GM21447 (cell line): Measurements from ENCODE around the gene NPM1.

Experiments used
- ATAC-seq: cut with Tn5 transposase; IDR thresholded peaks from one replicate; pipeline ENCODE4 v1.9.1; 2021; ENCODE audit not compliant: unreplicated experiment

NPM1 gene

DNA sequence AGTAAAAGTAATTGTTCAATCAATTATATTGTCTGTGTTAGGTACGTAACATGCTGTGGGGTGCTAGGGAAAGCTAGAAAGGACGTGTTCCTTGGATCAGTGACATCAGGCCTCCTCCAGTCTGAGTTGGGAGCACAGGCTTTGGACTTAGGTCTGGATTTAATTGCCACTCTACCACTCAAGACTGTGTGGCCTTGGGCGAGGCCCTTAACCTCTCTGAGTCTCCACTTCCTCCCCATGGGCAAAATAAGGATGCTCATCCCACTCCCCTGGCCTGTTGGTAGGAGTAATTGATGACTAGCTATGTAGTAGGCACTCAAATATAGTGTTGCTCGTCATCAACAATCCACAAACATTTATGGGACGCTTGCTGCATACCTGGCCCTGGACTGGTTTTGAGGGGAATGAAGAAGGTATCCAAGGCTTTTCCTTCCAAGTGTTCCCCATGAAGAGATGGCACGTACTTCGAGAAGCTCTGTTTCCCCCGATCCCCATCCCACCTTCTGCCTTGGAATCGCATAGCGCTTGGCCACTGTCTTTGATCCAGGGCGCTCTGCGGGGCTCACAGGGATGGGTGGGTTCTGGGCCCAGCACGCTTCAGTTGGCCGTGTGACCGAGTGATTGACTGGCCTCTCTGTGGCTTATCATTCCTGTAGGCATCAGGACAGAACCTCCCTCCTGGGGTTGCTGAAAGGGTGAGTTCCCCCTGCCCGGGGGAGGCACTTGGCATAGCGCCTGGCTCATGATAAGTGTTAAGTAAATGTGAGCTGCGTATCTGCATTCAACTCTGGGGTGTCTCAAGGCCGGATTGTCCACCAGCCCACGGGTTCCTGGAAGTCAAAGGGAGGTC is 39.9 kb downstream of the NPM1 start:
- ATAC-seq, result no peak

DNA sequence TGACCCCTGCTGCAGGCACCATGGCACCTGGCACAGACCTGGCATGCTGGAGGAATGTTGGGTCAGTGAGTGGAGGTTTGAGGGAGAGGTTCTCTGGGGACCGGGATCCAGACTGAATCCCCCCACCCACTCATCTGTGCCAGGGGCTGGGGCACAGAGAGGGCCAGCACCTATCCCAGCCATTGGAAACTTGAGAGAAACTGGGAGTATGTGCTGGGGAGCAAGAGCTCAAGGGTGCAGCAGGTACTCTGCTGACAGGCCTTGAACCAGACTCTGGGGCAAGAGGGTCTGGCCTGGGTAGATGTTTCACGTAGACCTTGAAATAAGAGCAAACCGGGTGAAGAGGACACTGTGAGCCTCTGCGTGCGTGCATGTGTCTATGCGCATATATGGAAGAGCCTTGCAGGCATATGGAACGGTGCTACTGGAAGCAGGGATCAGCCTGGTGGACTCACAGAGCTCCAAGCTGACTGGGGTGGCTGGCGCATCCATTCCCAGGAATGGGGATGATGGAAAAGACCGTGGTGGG is 40.6 kb downstream of the NPM1 start:
- no peak for ATAC-seq

DNA sequence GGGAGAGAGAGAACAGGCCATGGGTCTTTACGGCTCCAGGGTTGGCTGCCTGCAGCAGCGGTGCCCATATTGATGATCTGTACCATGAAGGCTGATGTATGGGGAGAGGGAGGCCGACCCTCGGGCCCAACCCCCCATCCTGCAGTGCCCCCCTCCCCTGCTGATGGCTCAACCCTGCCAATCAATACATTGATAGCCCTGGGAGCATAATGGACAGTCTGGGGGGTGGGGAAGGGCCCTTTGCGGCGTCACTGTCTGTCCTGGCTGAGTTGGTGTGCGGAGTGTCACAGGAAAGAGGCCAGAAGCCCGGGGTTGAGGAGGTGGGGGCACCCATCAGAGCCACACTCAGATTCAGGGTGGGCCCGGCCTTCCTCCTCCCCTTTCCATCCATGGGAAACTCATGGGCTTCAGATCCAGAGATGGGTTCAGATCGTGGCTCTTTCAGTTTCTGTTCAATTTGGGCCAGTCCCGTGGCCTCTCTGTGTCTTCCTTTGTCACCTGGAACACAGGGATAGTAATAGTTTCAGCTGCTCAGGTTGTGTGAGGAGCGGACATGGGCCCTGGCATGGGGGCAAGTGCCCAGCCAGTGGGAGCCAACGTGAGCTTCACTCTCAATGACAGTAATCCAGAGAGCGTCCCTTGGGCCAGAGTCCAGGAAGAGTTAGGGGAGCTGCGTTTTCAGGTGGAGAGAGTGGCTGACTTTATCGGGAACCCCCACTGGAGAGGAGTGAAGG is 41.3 kb downstream of the NPM1 start:
- ATAC-seq, result no peak

DNA sequence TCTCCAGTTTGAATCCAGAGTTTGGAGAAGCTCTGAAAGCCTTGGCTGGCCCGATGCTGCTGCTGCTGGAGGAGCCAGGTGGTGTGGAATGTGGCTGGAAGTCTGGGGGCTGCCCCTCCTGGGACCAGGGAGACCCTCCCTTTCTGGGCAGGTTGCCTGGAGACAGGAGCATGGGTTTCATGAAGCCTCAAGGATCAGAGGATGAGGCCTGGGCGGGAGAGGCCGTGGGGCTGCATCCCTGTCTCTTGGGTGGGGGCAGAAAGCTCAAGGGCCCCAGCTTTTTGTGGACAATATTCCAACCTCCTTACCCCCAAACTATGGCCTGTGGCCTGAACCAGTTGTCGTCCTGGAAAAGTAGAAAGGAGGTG is 41.9 kb downstream of the NPM1 start:
- no peak for ATAC-seq

- ATAC-seq, result no peak
Observed at GRCh38 chr5:171431251-171431777, 43.7 kb downstream of the NPM1 start.

GRCh38 chr5:171432076-171432475 is 44.4 kb downstream of the NPM1 start:
- no peak for ATAC-seq

- no peak for ATAC-seq
Observed at GRCh38 chr5:171432583-171433351, 45.1 kb downstream of the NPM1 start.

- ATAC-seq, result no peak
Observed at GRCh38 chr5:171433352-171433698, 45.7 kb downstream of the NPM1 start.

DNA sequence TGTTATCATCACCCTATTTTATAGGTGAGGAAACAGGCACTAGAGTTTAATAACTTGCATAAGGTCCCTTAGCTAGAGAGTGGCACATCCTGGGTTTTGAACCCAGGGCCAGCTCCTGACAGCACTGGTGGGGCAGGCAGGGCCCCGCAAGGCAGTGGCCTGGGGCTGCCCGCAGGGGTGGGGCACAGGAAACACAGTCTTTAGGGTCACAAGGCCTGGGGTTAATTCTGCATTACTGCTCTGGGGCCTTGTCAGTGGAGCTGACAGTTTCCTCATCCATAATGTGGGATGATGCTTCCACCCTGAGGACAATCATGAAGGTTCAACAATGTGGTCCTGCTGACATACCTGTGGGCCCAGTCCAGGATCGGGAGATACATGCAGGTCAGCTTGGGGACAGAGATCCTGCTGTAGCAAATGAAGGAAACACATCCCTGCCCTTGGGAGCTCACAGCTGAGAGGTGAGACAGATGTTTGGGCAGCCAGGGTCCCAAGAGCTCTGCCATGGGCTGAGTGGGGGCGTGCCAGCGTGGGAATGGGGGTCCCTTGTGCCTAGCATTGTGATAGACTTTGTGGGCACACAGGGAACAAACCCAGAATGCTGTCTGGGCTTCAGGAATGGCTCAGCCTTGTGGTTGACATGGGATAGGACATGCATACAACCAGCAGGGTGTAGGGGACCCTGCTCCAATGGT is 46.5 kb downstream of the NPM1 start:
- ATAC-seq, result no peak

GRCh38 chr5:171434874-171435273 is 47.2 kb downstream of the NPM1 start:
- ATAC-seq, result no peak

DNA sequence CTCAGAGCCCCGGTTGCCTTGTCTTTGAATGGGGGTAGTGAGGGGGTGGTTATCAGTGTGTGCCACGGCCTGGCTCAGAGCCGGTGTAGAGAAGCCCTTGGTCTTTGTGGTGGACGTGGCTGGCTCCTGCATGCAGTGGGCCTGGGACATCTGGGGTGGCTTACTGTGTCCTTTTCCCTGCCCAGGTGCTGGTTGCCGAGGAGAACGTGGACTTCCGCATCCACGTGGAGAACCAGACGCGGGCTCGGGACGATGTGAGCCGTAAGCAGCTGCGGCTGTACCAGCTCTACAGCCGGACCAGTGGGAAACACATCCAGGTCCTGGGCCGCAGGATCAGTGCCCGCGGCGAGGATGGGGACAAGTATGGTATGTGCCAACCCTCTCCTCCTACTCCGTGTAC is 48.3 kb downstream of the NPM1 start:
- no peak for ATAC-seq

GRCh38 chr5:171436804-171437285 is 49.2 kb downstream of the NPM1 start:
- no peak for ATAC-seq

GRCh38 chr5:171437286-171437821 is 49.7 kb downstream of the NPM1 start:
- no peak for ATAC-seq

GRCh38 chr5:171438738-171439137 is 51.1 kb downstream of the NPM1 start:
- ATAC-seq, result no peak

DNA sequence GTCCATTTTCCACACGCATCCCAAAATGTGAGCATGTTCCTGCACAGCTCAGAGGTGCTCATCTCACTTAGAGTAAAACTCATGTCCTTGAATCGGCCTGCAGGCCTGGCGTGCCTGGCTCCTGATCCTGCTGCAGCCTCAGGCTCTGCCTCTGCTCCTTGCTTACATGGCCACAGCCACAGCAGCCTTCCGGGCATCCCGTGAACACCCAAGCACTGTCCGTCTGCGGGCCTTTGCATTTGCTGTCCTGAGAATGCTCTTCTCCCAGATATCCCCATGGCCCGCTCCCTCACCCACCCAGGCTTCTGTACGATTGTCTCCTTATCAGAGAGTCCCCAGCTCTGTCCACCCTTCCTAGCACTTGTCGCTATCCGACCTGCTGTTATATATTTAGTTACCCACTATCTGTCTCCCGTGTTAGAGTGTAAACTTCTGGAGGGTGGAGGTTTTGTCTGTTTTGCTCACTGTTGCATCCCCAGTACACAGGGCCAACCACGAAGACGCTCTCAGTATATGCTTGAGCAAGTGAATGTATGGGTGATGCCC is 53.7 kb downstream of the NPM1 start:
- no peak for ATAC-seq

- ATAC-seq, result no peak
Observed at GRCh38 chr5:171442287-171443042, 54.8 kb downstream of the NPM1 start.

- no peak for ATAC-seq
Observed at GRCh38 chr5:171444582-171444981, 56.9 kb downstream of the NPM1 start.

DNA sequence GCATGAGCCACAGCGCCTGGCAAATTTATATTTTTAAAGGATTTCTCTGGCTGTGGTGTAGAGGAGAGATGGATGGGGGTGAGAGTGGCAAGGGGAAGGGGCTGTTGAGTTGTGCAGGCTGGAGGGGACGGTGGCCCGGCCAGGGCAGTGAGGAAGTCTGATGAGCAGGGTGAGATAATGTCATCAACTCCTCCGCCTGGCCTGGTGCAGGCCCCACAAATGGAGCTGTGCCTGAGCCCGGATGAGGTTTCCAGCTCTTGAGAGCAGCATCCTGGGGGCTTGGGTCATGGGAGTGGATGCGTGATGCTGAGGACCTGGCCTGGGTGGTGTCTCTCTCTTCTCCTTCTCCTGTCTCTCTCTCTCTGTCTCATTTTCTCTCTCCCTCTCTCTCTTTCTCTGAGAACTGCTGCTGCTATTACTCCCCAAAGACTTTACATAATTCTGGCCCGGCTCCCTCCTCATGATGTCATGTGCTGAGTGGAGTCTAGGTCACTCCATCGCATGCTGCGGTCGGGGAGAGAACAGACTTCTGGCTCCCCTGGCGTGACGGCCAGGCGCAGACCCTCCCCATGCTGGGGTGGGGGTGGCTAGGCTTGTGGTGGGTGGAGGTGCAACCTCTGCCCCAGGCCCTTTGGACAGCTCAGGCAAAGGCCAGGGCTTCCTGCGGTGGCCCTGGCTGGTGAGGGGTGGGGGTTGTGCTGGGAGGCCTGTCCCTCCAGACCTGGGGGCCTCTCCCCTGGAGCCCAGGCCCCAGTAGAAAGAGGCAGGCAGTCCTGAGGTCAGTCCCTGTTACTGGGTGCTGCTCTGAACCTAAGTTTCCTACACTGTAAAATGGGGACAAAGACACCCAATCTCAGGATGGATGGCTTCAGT is 58.2 kb downstream of the NPM1 start:
- ATAC-seq, result no peak
